Cardiac ventricle fibroblast (primary cell): ENCODE data around the gene MAPK6. TPM values are rescaled to one million over a fixed set of nuclear protein-coding genes. Genes with fewer than 3 reads are reported as not detected.

Source experiments
- total RNA-seq: library from RNA; depleted of rRNA; stranded (reverse); fragments of >200 nt; gene quantifications from 2 replicates; pipeline ENCODE4 v1.2.3, GENCODE V29; 2015

MAPK6 gene
- 25.6 and 28.0 TPM in 2 replicates for total RNA-seq

DNA sequence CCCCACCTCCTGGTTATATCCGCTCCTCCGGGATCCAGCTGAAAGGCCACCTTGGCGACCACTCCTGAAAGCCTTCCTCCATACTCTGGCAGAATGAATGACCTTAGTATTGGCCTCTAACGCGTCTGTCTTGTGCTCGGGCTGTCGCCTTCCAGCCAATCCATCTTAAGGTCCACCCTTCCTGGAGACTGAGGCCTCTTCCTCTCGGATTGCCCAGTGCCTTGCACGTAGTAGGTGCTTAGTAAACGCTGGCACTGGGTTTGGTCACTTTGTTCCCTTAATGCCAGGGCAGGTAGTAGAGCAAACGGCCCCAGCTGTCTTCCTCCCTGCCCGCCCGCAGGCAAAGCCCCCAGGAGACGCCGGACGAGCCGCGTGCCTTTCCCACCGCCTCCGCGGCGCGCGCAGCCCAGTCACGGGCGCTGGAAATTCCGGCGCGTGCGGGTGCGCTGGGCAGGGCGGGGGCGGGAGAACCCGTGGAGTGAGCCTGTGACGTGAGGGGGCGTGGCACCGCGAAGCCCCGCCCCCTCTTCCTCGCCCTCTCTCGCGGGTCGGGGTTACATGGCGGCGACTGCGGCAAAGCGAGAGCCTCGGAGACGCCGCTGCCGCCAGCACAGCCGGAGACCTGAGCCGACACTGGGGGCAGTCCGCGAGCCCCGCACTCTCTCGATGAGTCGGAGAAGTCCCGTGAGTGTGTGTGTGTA, at the start of gene MAPK6:
Gene MAPK6 (plus strand): TSS at position 527 of the 701 bp plus-strand sequence. CDS start 27,242 bp downstream, outside the sequence.

GRCh38 chr15:51971375-51972133, 47.5 kb upstream of the MAPK6 start, which contains the start of gene LEO1:
Gene LEO1 (minus strand): TSS chr15:51971778. CDS start chr15:51971745, 33 bp downstream.

Other genes starting within 250 kb of the MAPK6 start
- gene TMOD3, start 189.6 kb upstream of the MAPK6 start, total RNA-seq = 22.7 and 26.7 TPM in 2 replicates
- gene LEO1, start 47.4 kb upstream of the MAPK6 start, total RNA-seq = 19.5 and 25.1 TPM in 2 replicates
- not detected in 2 replicates for gene BCL2L10, start 93.6 kb downstream of the MAPK6 start, total RNA-seq
- 24.1 and 34.6 TPM in 2 replicates for gene GNB5, start 172.2 kb downstream of the MAPK6 start, total RNA-seq